Urinary bladder (tissue), 4 donors: ENCODE data around the gene LRRC4B. TPM values are rescaled to one million over a fixed set of nuclear protein-coding genes. Genes with fewer than 3 reads are reported as not detected.

Experiments
- DNase-seq: peaks from one replicate; pipeline ENCODE4 v3.0.0-alpha.2; 2015; ENCODE audit errors: extremely low spot score
- H3K27ac ChIP-seq: one replicate; pipeline ENCODE4 v1.5.1; 2013; ENCODE audit warnings: low read depth, mild to moderate bottlenecking, moderate library complexity
- H3K36me3 ChIP-seq: one replicate; pipeline ENCODE4 v1.6.1; 2013; ENCODE audit warnings: mild to moderate bottlenecking, moderate library complexity; ENCODE audit not compliant: insufficient read depth
- H3K4me1 ChIP-seq: one replicate; pipeline ENCODE4 v1.6.1; 2013; ENCODE audit warnings: mild to moderate bottlenecking, moderate library complexity; ENCODE audit not compliant: insufficient read depth
- H3K4me3 ChIP-seq: one replicate; pipeline ENCODE4 v1.5.1; 2013; ENCODE audit warnings: low read depth, low read length
- WGBS: extraction: QIAGEN DNeasy Blood & Tissue Kit; methylation state at CpG from one replicate; pipeline ENCODE4 v1.1.7; 2013; 5-methylcytosine and 5-hydroxymethylcytosine counted together
- polyA plus RNA-seq: library from polyadenylated mRNA; stranded (reverse); fragments of 200-250 nt; gene quantifications from one replicate; pipeline ENCODE4 v1.2.3, GENCODE V29; 2013
- total RNA-seq: library from RNA; depleted of rRNA; stranded (reverse); fragments of >200 nt; gene quantifications from one replicate; pipeline ENCODE4 v1.2.3, GENCODE V29; 2014
- donor health status: healthy with polysubstance abuse.
- donor health status: healthy.

LRRC4B gene
- total and polyA plus RNA-seq, 2 donors = 12.8 to 14.5 TPM

- 89% methylated on average over 30 of the region's 30 CpGs for WGBS
- DNase-seq = no peak
- Histone ChIP-seq H3K27ac (no peak overlapping the region), H3K4me1 (peaks cover 3% of the 10 kb centered on the region), H3K36me3 (no peaks in the 10 kb centered on the region), H3K4me3 (no peak overlapping the region)
Observed at GRCh38 chr19:50505856-50506611, 62.2 kb downstream of the LRRC4B start.

- H3K4me1 ChIP-seq = no peaks in the 10 kb centered on the region
- no peak for DNase-seq
- H3K4me3 ChIP-seq = no peak overlapping the region
- no peak overlapping the region for H3K27ac ChIP-seq
- WGBS = 57% methylated on average over 25 of the region's 25 CpGs
- no peaks in the 10 kb centered on the region for H3K36me3 ChIP-seq
Observed at GRCh38 chr19:50501568-50502475, 66.4 kb downstream of the LRRC4B start.

DNA sequence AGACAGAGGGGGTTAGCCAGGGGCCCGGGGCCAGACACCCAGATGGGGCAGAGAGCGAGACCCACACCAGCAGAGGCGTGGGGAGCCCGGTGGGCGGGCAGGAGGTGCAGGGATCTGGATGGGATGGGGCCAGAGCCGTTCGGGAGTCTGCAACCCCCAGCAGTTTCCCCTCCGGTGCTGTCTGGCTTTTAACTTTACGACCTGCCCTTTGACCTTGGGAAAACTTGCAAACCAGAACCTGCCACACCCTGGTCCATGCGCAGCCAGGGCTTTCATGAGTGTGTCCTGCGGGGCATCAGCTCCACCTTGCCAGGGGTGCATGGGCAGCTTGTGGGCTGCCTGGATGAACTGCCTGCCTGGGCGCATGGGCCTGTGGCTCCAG lies 67.1 kb downstream of the LRRC4B start:
- Histone ChIP-seq H3K27ac (no peak overlapping the region), H3K4me1 (no peaks in the 10 kb centered on the region), H3K4me3 (no peak overlapping the region), H3K36me3 (no peaks in the 10 kb centered on the region)
- DNase-seq = no peak
- 64% methylated on average over 12 of the region's 12 CpGs for WGBS

GRCh38 chr19:50500753-50501151 lies 67.5 kb downstream of the LRRC4B start:
- no peak overlapping the region for H3K27ac ChIP-seq
- no peaks in the 10 kb centered on the region for H3K36me3 ChIP-seq
- DNase-seq = no peak
- WGBS = 50% methylated on average over 10 of the region's 10 CpGs
- no peak overlapping the region for H3K4me3 ChIP-seq
- H3K4me1 ChIP-seq = no peaks in the 10 kb centered on the region

- Histone ChIP-seq H3K36me3 (no peaks in the 10 kb centered on the region), H3K27ac (no peak overlapping the region), H3K4me1 (no peaks in the 10 kb centered on the region), H3K4me3 (no peak overlapping the region)
- 27% methylated on average over 27 of the region's 27 CpGs for WGBS
- DNase-seq = no peak
Observed at GRCh38 chr19:50500060-50500752, 68.0 kb downstream of the LRRC4B start.

- 75% methylated on average over 11 of the region's 11 CpGs for WGBS
- Histone ChIP-seq H3K4me3 (no peak overlapping the region), H3K4me1 (no peaks in the 10 kb centered on the region), H3K27ac (no peak overlapping the region), H3K36me3 (no peaks in the 10 kb centered on the region)
- DNase-seq = no peak
Observed at GRCh38 chr19:50498219-50499056, 69.8 kb downstream of the LRRC4B start.

DNA sequence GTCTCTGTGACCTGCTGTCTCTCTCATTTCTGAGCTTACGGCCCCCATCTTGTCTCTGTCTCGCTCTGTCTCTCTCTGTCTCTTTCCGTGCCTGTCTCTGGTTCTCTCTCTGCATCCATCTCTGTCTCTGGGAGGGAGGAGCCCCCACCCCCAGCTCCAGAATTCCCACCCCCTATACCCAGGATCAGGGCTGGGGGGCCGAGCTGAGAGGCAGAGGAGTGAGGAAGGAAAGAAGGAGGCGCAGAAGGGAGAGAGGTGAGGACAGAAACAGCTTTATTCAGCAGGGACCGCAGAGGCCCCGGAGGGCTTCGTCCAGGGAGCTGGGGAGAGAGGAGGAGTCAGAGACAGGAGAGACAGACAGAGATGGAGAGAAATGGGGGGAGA lies 71.2 kb downstream of the LRRC4B start:
- 65% methylated on average over 8 of the region's 8 CpGs for WGBS
- DNase-seq = no peak
- H3K4me3 ChIP-seq = no peak overlapping the region
- no peak overlapping the region for H3K27ac ChIP-seq
- H3K36me3 ChIP-seq = no peaks in the 10 kb centered on the region
- H3K4me1 ChIP-seq = no peaks in the 10 kb centered on the region

GRCh38 chr19:50496189-50497021 lies 71.8 kb downstream of the LRRC4B start:
- no peaks in the 10 kb centered on the region for H3K36me3 ChIP-seq
- H3K4me3 ChIP-seq = no peak overlapping the region
- WGBS = 68% methylated on average over 30 of the region's 30 CpGs
- H3K27ac ChIP-seq = no peak overlapping the region
- no peak for DNase-seq
- H3K4me1 ChIP-seq = no peaks in the 10 kb centered on the region

DNA sequence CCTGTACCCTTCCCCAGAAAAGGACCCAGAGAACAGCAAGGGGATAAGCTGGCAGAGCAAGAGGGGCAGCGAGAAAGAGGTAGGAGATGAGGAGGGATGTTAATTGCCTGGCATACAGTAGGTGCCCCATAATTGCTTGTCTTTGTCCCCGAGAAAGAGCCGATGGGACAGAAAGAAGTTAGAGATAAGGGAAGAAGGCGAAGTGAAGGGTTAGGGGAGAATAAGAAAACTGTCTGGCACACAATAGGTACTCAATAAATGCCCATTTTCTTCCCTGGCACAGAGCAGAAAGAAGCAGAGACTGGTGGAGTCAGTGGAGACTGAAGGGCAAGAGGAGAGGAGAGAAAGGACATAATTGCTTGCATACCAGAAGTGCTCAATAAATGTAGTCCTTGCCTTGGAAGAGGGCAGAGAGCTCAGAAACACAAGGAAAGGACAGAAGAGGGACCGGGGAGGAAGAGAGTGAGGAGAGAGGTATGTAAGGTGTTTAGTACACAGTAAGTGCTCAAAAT lies 73.2 kb downstream of the LRRC4B start:
- no peaks in the 10 kb centered on the region for H3K4me1 ChIP-seq
- no peak overlapping the region for H3K27ac ChIP-seq
- DNase-seq = no peak
- no peak overlapping the region for H3K4me3 ChIP-seq
- 85% methylated on average over 5 of the region's 5 CpGs for WGBS
- no peaks in the 10 kb centered on the region for H3K36me3 ChIP-seq

GRCh38 chr19:50494186-50495019 lies 73.8 kb downstream of the LRRC4B start:
- Histone ChIP-seq H3K4me1 (no peaks in the 10 kb centered on the region), H3K36me3 (no peaks in the 10 kb centered on the region), H3K4me3 (no peak overlapping the region), H3K27ac (no peak overlapping the region)
- 68% methylated on average over 7 of the region's 7 CpGs for WGBS
- DNase-seq = no peak

- Histone ChIP-seq H3K27ac (no peak overlapping the region), H3K4me1 (no peaks in the 10 kb centered on the region), H3K36me3 (no peaks in the 10 kb centered on the region), H3K4me3 (no peak overlapping the region)
- WGBS = 54% methylated on average over 8 of the region's 8 CpGs
- DNase-seq = no peak
Observed at GRCh38 chr19:50493171-50493570, 75.1 kb downstream of the LRRC4B start.
